PFSK-1 (cell line): ENCODE results near the gene METTL1.

Experiments used
- FOXP2 ChIP-seq: optimal IDR thresholded peaks from 2 replicates; pipeline ENCODE3; 2011; ENCODE audit warnings: borderline replicate concordance, control low read depth, inconsistent platforms; ENCODE audit not compliant: insufficient read depth; ENCODE audit errors: extremely low read length, extremely low read depth
- POLR2AphosphoS5 ChIP-seq: IDR thresholded peaks from 2 replicates; pipeline ENCODE4 v1.6.1; 2012; ENCODE audit warnings: low read depth, mild to moderate bottlenecking, control low read depth, low read length, moderate library complexity
- SIN3A ChIP-seq: IDR thresholded peaks from 2 replicates; pipeline ENCODE4 v1.6.1; 2012; ENCODE audit warnings: mild to moderate bottlenecking, low read length, moderate library complexity, borderline replicate concordance; ENCODE audit not compliant: insufficient read depth
- TAF1 ChIP-seq: IDR thresholded peaks from 2 replicates; pipeline ENCODE4 v1.6.1; 2012; ENCODE audit warnings: low read length, control low read depth, borderline replicate concordance; ENCODE audit not compliant: insufficient read depth
- TF ChIP-seq, protein P1 (sequence below), 2 experiments: IDR thresholded peaks; 2 replicates each; pipeline versions ENCODE4 v1.6.1 to v1.8.0; 2011 to 2012; ENCODE audit warnings: low read depth in 2 of 2, low read length in 2 of 2, control low read depth in 1 of 2, inconsistent platforms in 1 of 2, mild to moderate bottlenecking in 1 of 2, moderate library complexity in 1 of 2; ENCODE audit not compliant: insufficient read depth in 1 of 2

The METTL1 gene

DNA sequence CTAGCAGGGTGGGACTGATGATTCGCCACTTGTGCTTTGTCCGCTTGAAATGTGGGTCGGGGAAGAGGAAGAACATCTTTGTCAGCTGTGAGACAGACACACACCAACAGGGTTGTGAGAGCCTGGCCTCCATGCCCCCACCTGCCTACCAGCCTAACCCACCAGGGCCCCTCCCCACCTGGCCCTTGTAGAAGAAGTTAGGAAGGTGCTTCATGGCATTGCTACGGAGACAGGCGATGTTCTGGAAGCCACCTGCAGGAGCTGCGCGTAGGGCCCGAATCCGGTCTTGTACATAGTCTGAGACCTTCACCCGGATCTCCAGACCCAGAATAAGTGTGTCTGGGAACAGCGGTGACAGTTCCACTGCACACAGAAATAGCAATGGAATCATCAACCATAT is 2.3 kb downstream of the METTL1 start:
- TF ChIP-seq POLR2AphosphoS5 (no peak), TAF1 (no peak), FOXP2 (no peak), SIN3A (no peak)
- TF ChIP-seq, protein P1, sequence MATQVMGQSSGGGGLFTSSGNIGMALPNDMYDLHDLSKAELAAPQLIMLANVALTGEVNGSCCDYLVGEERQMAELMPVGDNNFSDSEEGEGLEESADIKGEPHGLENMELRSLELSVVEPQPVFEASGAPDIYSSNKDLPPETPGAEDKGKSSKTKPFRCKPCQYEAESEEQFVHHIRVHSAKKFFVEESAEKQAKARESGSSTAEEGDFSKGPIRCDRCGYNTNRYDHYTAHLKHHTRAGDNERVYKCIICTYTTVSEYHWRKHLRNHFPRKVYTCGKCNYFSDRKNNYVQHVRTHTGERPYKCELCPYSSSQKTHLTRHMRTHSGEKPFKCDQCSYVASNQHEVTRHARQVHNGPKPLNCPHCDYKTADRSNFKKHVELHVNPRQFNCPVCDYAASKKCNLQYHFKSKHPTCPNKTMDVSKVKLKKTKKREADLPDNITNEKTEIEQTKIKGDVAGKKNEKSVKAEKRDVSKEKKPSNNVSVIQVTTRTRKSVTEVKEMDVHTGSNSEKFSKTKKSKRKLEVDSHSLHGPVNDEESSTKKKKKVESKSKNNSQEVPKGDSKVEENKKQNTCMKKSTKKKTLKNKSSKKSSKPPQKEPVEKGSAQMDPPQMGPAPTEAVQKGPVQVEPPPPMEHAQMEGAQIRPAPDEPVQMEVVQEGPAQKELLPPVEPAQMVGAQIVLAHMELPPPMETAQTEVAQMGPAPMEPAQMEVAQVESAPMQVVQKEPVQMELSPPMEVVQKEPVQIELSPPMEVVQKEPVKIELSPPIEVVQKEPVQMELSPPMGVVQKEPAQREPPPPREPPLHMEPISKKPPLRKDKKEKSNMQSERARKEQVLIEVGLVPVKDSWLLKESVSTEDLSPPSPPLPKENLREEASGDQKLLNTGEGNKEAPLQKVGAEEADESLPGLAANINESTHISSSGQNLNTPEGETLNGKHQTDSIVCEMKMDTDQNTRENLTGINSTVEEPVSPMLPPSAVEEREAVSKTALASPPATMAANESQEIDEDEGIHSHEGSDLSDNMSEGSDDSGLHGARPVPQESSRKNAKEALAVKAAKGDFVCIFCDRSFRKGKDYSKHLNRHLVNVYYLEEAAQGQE (IDR thresholded peaks at IDR 0.05; ENCODE audit: insufficient read depth in 1 of 2, low read depth in 2 of 2, low read length in 2 of 2), result no peak

DNA sequence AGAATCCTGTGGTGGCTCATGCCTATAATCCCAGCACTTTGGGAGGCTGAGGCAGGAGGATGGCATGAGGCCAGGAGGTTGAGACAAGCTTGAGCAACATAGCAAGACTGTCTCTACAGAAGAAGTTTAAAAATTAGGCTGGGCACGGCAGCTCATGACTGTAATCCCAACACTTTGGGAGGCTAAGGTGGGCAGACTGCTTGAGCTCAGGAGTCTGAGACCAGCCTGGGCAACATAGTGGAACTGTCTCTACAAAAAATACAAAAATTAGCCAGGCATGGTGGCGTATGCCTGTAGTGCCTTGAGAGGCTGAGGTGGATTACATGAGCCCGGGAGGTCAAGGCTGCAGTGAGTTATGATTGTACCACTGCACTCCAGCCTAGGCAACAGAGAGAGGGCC is 4.0 kb downstream of the METTL1 start:
- TF ChIP-seq TAF1 (no peak), SIN3A (no peak), FOXP2 (no peak), POLR2AphosphoS5 (no peak)
- TF ChIP-seq, protein P1 (IDR thresholded peaks at IDR 0.05; ENCODE audit: insufficient read depth in 1 of 2, low read depth in 2 of 2, low read length in 2 of 2), result no peak

DNA sequence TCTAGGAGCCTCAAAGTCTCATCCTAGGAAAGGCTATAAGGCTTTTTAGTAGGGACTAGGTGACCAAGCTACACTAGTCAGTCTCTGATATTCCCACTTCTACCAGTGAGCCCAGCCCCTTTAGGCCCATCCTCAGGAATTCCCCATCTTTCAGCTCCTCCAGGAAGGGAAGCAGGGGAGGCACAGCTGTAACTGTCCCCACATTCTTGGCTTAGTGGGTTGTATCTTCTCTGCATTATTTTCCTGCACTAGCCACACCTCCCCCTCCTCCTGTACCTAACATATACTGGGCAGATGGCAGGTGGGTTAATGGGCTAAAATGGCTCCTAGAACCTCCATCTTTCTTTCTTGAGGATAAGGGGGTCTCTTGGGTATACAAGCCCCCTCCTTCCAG is 4.6 kb downstream of the METTL1 start:
- TF ChIP-seq, protein P1 (IDR thresholded peaks at IDR 0.05; ENCODE audit: insufficient read depth in 1 of 2, low read depth in 2 of 2, low read length in 2 of 2), result no peak
- TF ChIP-seq TAF1, result no peak

GRCh38 chr12:57766464-57767304 is 5.2 kb downstream of the METTL1 start, which contains the start of gene CYP27B1:
TSS of gene CYP27B1 (minus strand) at chr12:57767078. CDS start at chr12:57767041, 37 bp downstream.
- TF ChIP-seq POLR2AphosphoS5, result 0 out of 2 replicates have a peak, but pooled peaks have one; percentile 15
- no peak for TF ChIP-seq SIN3A

GRCh38 chr12:57765698-57766463 is 6.0 kb downstream of the METTL1 start:
- TF ChIP-seq, protein P1 (IDR thresholded peaks at IDR 0.05; ENCODE audit: insufficient read depth in 1 of 2, low read depth in 2 of 2, low read length in 2 of 2), result no peak
- no peak for TF ChIP-seq TAF1
- no peak for TF ChIP-seq FOXP2
